ENCODE results near the gene MMP12.

The MMP12 gene

GRCh38 chr11:102864724-102865123 is 10.1 kb downstream of the MMP12 start:
- FAIRE-seq (no peak), DNase-seq (ENCODE audit: insufficient read length, low spot score) (no peak)
- TF ChIP-seq TAF1 (IDR thresholded peaks at IDR 0.05; ENCODE audit: low read depth, low read length): no peak
- TF ChIP-seq POLR2A (IDR thresholded peaks at IDR 0.05; ENCODE audit: low read depth, low read length): no peak
- TF ChIP-seq POU2F2 (IDR thresholded peaks at IDR 0.05; ENCODE audit: low read depth, low read length): no peak
- no peak for TF ChIP-seq POLR2AphosphoS5 (IDR thresholded peaks at IDR 0.05; ENCODE audit: low read depth, low read length)

DNA sequence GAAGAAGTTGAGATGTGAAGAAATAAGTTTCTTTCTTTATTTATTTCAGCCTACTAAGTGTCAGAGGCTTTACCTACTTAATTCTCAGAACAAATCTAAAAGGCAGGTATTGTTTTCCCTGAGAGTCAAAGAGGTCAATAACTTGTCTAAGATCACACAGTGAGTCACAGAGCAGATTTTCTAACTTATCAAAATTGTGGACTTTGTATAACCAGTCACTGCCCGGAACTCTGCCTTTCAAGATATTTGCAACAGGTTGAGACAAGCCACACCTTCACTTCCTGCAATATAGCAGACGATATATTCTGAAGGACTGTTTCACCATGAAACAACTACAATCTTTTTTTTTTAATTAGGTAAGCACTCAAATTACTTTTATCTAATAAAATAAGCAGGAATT is 20.8 kb downstream of the MMP12 start:
- FAIRE-seq (no peak), DNase-seq (ENCODE audit: insufficient read length, low spot score) (no peak)
- TF ChIP-seq POU2F2 (IDR thresholded peaks at IDR 0.05; ENCODE audit: low read depth, low read length) (no peak), TAF1 (IDR thresholded peaks at IDR 0.05; ENCODE audit: low read depth, low read length) (no peak), SPI1 (IDR thresholded peaks at IDR 0.05; ENCODE audit: low read depth, low read length) (no peak), PAX5 (IDR thresholded peaks at IDR 0.05; ENCODE audit: insufficient read depth, low read length, severe bottlenecking) (no peak), POLR2A (IDR thresholded peaks at IDR 0.05; ENCODE audit: low read depth, low read length) (no peak), POLR2AphosphoS5 (IDR thresholded peaks at IDR 0.05; ENCODE audit: low read depth, low read length) (no peak)

DNA sequence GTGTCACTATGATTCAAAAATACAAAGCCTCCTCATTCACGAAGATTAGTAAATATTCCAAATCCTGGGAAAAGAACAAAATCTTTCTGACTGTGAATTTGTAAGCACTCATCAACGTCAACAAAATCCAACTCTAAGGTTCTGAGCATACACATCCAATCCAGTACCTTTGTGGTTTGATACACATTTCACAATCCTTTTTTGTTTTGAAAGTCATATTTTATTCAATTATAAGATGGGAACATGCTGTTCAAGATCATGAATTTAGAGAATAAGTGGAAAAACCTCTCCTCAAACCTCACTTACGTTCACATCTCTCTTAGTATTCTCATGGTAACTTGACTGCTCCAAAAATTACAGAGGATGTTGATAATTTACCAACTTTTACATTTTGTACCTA is 21.7 kb downstream of the MMP12 start:
- FAIRE-seq (no peak), DNase-seq (ENCODE audit: insufficient read length, low spot score) (no peak)
- no peak for TF ChIP-seq PAX5 (IDR thresholded peaks at IDR 0.05; ENCODE audit: insufficient read depth, low read length, severe bottlenecking)
- TF ChIP-seq POLR2A (IDR thresholded peaks at IDR 0.05; ENCODE audit: low read depth, low read length): no peak
- no peak for TF ChIP-seq SPI1 (IDR thresholded peaks at IDR 0.05; ENCODE audit: low read depth, low read length)
- TF ChIP-seq POU2F2 (IDR thresholded peaks at IDR 0.05; ENCODE audit: low read depth, low read length): no peak
- no peak for TF ChIP-seq POLR2AphosphoS5 (IDR thresholded peaks at IDR 0.05; ENCODE audit: low read depth, low read length)

DNA sequence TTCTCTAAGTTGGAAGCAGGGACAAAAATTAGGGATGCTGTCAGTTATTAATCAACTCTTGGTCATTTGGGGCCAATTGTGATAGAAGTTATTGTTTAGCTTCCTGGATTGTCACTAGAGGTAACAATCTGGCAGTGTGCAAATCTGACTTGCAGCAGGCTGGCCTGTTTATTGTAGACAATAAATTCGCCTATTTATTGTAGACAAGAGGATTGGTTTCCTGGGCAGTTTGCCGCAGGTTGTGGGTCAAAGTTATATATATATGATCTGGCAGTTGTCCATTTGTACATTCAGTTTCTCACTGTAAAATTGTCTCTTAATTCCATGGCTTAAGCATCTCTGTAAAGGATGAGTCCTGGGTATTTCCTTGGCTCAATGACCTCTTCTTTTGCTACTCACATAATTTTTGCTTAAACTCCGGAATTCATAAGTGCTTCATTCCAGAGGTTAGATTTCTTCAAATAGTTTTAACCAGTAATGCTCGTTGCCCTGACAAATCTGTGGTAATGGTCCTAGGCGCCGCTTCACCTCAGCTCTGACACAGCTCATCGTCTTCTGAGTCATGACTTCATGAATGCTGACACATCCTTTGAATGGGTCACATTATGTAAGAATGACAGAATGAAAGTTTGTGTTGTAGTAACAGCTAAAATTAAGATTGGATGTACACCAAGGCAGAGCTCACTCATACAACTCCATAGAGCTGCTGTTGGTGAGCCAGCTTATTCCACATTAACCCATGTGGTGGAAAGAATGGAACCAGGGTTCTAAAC is 23.6 kb downstream of the MMP12 start:
- FAIRE-seq (no peak), DNase-seq (ENCODE audit: insufficient read length, low spot score) (no peak)
- no peak for TF ChIP-seq SPI1 (IDR thresholded peaks at IDR 0.05; ENCODE audit: low read depth, low read length)
- TF ChIP-seq POLR2AphosphoS5 (IDR thresholded peaks at IDR 0.05; ENCODE audit: low read depth, low read length): no peak
- no peak for TF ChIP-seq POU2F2 (IDR thresholded peaks at IDR 0.05; ENCODE audit: low read depth, low read length)
- TF ChIP-seq TAF1 (IDR thresholded peaks at IDR 0.05; ENCODE audit: low read depth, low read length): no peak
- TF ChIP-seq PAX5 (IDR thresholded peaks at IDR 0.05; ENCODE audit: insufficient read depth, low read length, severe bottlenecking): no peak
- no peak for TF ChIP-seq POLR2A (IDR thresholded peaks at IDR 0.05; ENCODE audit: low read depth, low read length)

DNA sequence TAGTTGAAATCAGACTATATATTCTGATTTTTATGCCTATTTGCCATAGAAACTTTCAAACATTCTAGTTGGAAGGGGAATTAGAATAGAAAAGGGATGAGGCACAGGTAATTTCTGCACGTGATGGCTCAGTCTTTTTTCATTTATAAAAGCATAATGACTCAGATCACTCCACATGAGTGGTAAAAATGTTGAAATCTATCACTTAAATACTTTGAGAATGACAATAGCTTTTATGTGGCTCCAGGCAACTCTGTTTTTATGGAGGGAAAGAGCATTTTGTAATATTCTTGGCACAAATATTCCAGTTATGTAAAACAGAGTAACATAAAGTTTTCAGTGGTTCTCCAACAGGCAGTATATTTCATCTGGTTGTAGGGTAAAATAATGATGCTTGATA is 25.5 kb downstream of the MMP12 start:
- no peak for FAIRE-seq
- no peak for DNase-seq (ENCODE audit: insufficient read length, low spot score)
- TF ChIP-seq PAX5 (IDR thresholded peaks at IDR 0.05; ENCODE audit: insufficient read depth, low read length, severe bottlenecking): no peak
- no peak for TF ChIP-seq POU2F2 (IDR thresholded peaks at IDR 0.05; ENCODE audit: low read depth, low read length)
- no peak for TF ChIP-seq TAF1 (IDR thresholded peaks at IDR 0.05; ENCODE audit: low read depth, low read length)
- no peak for TF ChIP-seq POLR2AphosphoS5 (IDR thresholded peaks at IDR 0.05; ENCODE audit: low read depth, low read length)
- TF ChIP-seq POLR2A (IDR thresholded peaks at IDR 0.05; ENCODE audit: low read depth, low read length): no peak
- TF ChIP-seq SPI1 (IDR thresholded peaks at IDR 0.05; ENCODE audit: low read depth, low read length): no peak

DNA sequence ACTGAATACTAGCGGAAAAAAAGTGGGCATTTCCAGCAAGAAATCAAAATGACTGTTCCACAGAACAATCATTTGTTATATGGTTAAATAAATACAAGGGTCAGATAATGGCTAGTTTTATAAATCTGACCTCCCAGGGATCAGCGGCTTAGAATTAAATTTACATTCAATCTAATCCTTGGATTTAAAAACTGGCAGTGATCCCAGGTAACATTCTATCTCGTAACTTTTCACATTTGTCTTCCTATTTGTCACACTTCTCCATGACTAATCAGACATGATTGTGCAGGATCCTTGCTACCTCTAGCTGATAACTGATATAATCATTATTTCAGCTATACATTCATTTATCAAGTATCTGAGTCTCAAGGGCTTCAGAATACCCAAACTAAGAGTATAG is 28.5 kb downstream of the MMP12 start:
- no peak for TF ChIP-seq POU2F2 (IDR thresholded peaks at IDR 0.05; ENCODE audit: low read depth, low read length)
- no peak for TF ChIP-seq POLR2A (IDR thresholded peaks at IDR 0.05; ENCODE audit: low read depth, low read length)
- TF ChIP-seq POLR2AphosphoS5 (IDR thresholded peaks at IDR 0.05; ENCODE audit: low read depth, low read length): no peak
- no peak for TF ChIP-seq PAX5 (IDR thresholded peaks at IDR 0.05; ENCODE audit: insufficient read depth, low read length, severe bottlenecking)
- TF ChIP-seq TAF1 (IDR thresholded peaks at IDR 0.05; ENCODE audit: low read depth, low read length): no peak
- TF ChIP-seq SPI1 (IDR thresholded peaks at IDR 0.05; ENCODE audit: low read depth, low read length): no peak
- no peak for FAIRE-seq
- no peak for DNase-seq (ENCODE audit: insufficient read length, low spot score)

- DNase-seq (ENCODE audit: insufficient read length, low spot score): no peak
- FAIRE-seq: no peak
- no peak for TF ChIP-seq SPI1 (IDR thresholded peaks at IDR 0.05; ENCODE audit: low read depth, low read length)
- no peak for TF ChIP-seq POLR2AphosphoS5 (IDR thresholded peaks at IDR 0.05; ENCODE audit: low read depth, low read length)
- no peak for TF ChIP-seq POLR2A (IDR thresholded peaks at IDR 0.05; ENCODE audit: low read depth, low read length)
- TF ChIP-seq PAX5 (IDR thresholded peaks at IDR 0.05; ENCODE audit: insufficient read depth, low read length, severe bottlenecking): no peak
- TF ChIP-seq POU2F2 (IDR thresholded peaks at IDR 0.05; ENCODE audit: low read depth, low read length): no peak
- no peak for TF ChIP-seq TAF1 (IDR thresholded peaks at IDR 0.05; ENCODE audit: low read depth, low read length)
Measured at GRCh38 chr11:102843489-102843888, 31.3 kb downstream of the MMP12 start, which contains the start of gene MMP3. Gene MMP3, minus strand, starts transcription at chr11:102843609. Its CDS starts 63 bp downstream, at chr11:102843546.

- no peak for FAIRE-seq
- TF ChIP-seq POU2F2 (IDR thresholded peaks at IDR 0.05; ENCODE audit: low read depth, low read length): no peak
- no peak for TF ChIP-seq POLR2AphosphoS5 (IDR thresholded peaks at IDR 0.05; ENCODE audit: low read depth, low read length)
- TF ChIP-seq SPI1 (IDR thresholded peaks at IDR 0.05; ENCODE audit: low read depth, low read length): no peak
- TF ChIP-seq TAF1 (IDR thresholded peaks at IDR 0.05; ENCODE audit: low read depth, low read length): no peak
- no peak for TF ChIP-seq POLR2A (IDR thresholded peaks at IDR 0.05; ENCODE audit: low read depth, low read length)
- TF ChIP-seq PAX5 (IDR thresholded peaks at IDR 0.05; ENCODE audit: insufficient read depth, low read length, severe bottlenecking): no peak
Measured at GRCh38 chr11:102842930-102843329, 31.9 kb downstream of the MMP12 start.

GRCh38 chr11:102840018-102840417 is 34.8 kb downstream of the MMP12 start:
- no peak for TF ChIP-seq POU2F2 (IDR thresholded peaks at IDR 0.05; ENCODE audit: low read depth, low read length)
- TF ChIP-seq SPI1 (IDR thresholded peaks at IDR 0.05; ENCODE audit: low read depth, low read length): no peak
- no peak for TF ChIP-seq POLR2AphosphoS5 (IDR thresholded peaks at IDR 0.05; ENCODE audit: low read depth, low read length)
- TF ChIP-seq PAX5 (IDR thresholded peaks at IDR 0.05; ENCODE audit: insufficient read depth, low read length, severe bottlenecking): no peak
- no peak for TF ChIP-seq TAF1 (IDR thresholded peaks at IDR 0.05; ENCODE audit: low read depth, low read length)
- TF ChIP-seq POLR2A (IDR thresholded peaks at IDR 0.05; ENCODE audit: low read depth, low read length): no peak
- DNase-seq (ENCODE audit: insufficient read length, low spot score) (no peak), FAIRE-seq (no peak)

More at GRCh38 chr11:102842930-102843329, 31.9 kb downstream of the MMP12 start:
- no peak for DNase-seq (ENCODE audit: insufficient read length, low spot score)
